ENCODE measurements around the gene SYNE2.
A peak's percentile ranks its signal among the peaks of the same experiment; 100 is the strongest.

Gene SYNE2

GRCh38 chr14:63874223-63874622, 21.4 kb downstream of the SYNE2 start:
- no peaks in the 10 kb centered on the region for H3K36me3 ChIP-seq
- peaks cover 22% of the 10 kb centered on the region for H3K4me1 ChIP-seq
- H3K4me3 ChIP-seq (ENCODE audit: low read depth, low read length) = no peak overlapping the region
- peak; percentile 30 for DNase-seq
- no peak for TF ChIP-seq CTCF (IDR thresholded peaks at IDR 0.05; ENCODE audit: low read depth, low read length)
- H3K9me3 ChIP-seq = no peaks in the 10 kb centered on the region
- H3K27me3 ChIP-seq = no peaks in the 10 kb centered on the region

- Histone ChIP-seq H3K9me3 (no peaks in the 10 kb centered on the region), H3K4me3 (ENCODE audit: low read depth, low read length) (no peak overlapping the region), H3K27me3 (no peaks in the 10 kb centered on the region), H3K36me3 (no peaks in the 10 kb centered on the region), H3K4me1 (peaks cover 22% of the 10 kb centered on the region)
- DNase-seq = no peak
- TF ChIP-seq CTCF (IDR thresholded peaks at IDR 0.05; ENCODE audit: low read depth, low read length) = no peak
These were observed 22.5 kb downstream of the SYNE2 start for GRCh38 chr14:63875311-63875710.

GRCh38 chr14:63877550-63877939, 24.7 kb downstream of the SYNE2 start:
- no peaks in the 10 kb centered on the region for H3K27me3 ChIP-seq
- no peak for TF ChIP-seq CTCF (IDR thresholded peaks at IDR 0.05; ENCODE audit: low read depth, low read length)
- H3K9me3 ChIP-seq = no peaks in the 10 kb centered on the region
- no peaks in the 10 kb centered on the region for H3K36me3 ChIP-seq
- peaks cover 22% of the 10 kb centered on the region for H3K4me1 ChIP-seq
- no peak for DNase-seq
- no peak overlapping the region for H3K4me3 ChIP-seq (ENCODE audit: low read depth, low read length)

GRCh38 chr14:63878052-63878451, 25.2 kb downstream of the SYNE2 start:
- no peaks in the 10 kb centered on the region for H3K9me3 ChIP-seq
- H3K4me1 ChIP-seq = peaks cover 22% of the 10 kb centered on the region
- TF ChIP-seq CTCF (IDR thresholded peaks at IDR 0.05; ENCODE audit: low read depth, low read length) = no peak
- no peak for DNase-seq
- no peak overlapping the region for H3K4me3 ChIP-seq (ENCODE audit: low read depth, low read length)
- H3K27me3 ChIP-seq = no peaks in the 10 kb centered on the region
- no peaks in the 10 kb centered on the region for H3K36me3 ChIP-seq

- Histone ChIP-seq H3K9me3 (no peaks in the 10 kb centered on the region), H3K36me3 (no peaks in the 10 kb centered on the region), H3K4me3 (ENCODE audit: low read depth, low read length) (no peak overlapping the region), H3K27me3 (no peaks in the 10 kb centered on the region), H3K4me1 (peaks cover 19% of the 10 kb centered on the region)
- DNase-seq = no peak
- TF ChIP-seq CTCF (IDR thresholded peaks at IDR 0.05; ENCODE audit: low read depth, low read length) = no peak
These were observed 26.0 kb downstream of the SYNE2 start for GRCh38 chr14:63878792-63879191.

- DNase-seq = no peak
- Histone ChIP-seq H3K4me1 (peaks cover 4% of the 10 kb centered on the region), H3K9me3 (no peaks in the 10 kb centered on the region), H3K36me3 (no peaks in the 10 kb centered on the region), H3K4me3 (ENCODE audit: low read depth, low read length) (no peak overlapping the region), H3K27me3 (no peaks in the 10 kb centered on the region)
- TF ChIP-seq CTCF (IDR thresholded peaks at IDR 0.05; ENCODE audit: low read depth, low read length) = no peak
These were observed 29.1 kb downstream of the SYNE2 start for GRCh38 chr14:63881926-63882325.
